Central memory CD4-positive, alpha-beta T cell (primary cell): ENCODE results near the gene LSM5.

Experiments
- DNase-seq: peaks from one replicate; pipeline ENCODE4 v3.0.0; 2022
- total RNA-seq, 3 experiments: gene quantifications; one replicate each; lab custom pipeline; 2026; lab: John Stamatoyannopoulos, UW

LSM5 gene
- 14.3 to 78.0 (median 32.3) reads per million in 3 experiments for total RNA-seq

GRCh38 chr7:32490127-32490796 lies at the start of gene LSM5:
TSS of gene LSM5 (minus strand) at chr7:32490380. CDS start at chr7:32490365, 15 bp downstream.
- peak; percentile 87 for DNase-seq

- DNase-seq: no peak
These were observed 49.2 kb upstream of the LSM5 start for GRCh38 chr7:32539366-32539765.

GRCh38 chr7:32537760-32538159 lies 47.6 kb upstream of the LSM5 start:
- no peak for DNase-seq

- DNase-seq: no peak
These were observed 46.4 kb upstream of the LSM5 start for GRCh38 chr7:32536585-32536984.

- no peak for DNase-seq
These were observed 45.8 kb upstream of the LSM5 start for GRCh38 chr7:32536016-32536415.

- no peak for DNase-seq
These were observed 45.1 kb upstream of the LSM5 start for GRCh38 chr7:32535162-32535702.

- no peak for DNase-seq
These were observed 43.3 kb upstream of the LSM5 start for GRCh38 chr7:32533276-32534029.

- no peak for DNase-seq
These were observed 42.5 kb upstream of the LSM5 start for GRCh38 chr7:32532716-32533115.

GRCh38 chr7:32532086-32532485 lies 41.9 kb upstream of the LSM5 start:
- no peak for DNase-seq

- no peak for DNase-seq
These were observed 41.2 kb upstream of the LSM5 start for GRCh38 chr7:32531402-32531801.

GRCh38 chr7:32525839-32526238 lies 35.7 kb upstream of the LSM5 start:
- DNase-seq: no peak

- DNase-seq: no peak
These were observed 34.5 kb upstream of the LSM5 start for GRCh38 chr7:32524631-32525030.

GRCh38 chr7:32522746-32523530 lies 32.8 kb upstream of the LSM5 start:
- no peak for DNase-seq

- no peak for DNase-seq
These were observed 29.6 kb upstream of the LSM5 start for GRCh38 chr7:32519763-32520162.

GRCh38 chr7:32518534-32519140 lies 28.5 kb upstream of the LSM5 start:
- no peak for DNase-seq

GRCh38 chr7:32516551-32517100 lies 26.4 kb upstream of the LSM5 start:
- no peak for DNase-seq

GRCh38 chr7:32515890-32516550 lies 25.8 kb upstream of the LSM5 start:
- DNase-seq: no peak

GRCh38 chr7:32513210-32513609 lies 23.0 kb upstream of the LSM5 start:
- no peak for DNase-seq

GRCh38 chr7:32511791-32512190 lies 21.6 kb upstream of the LSM5 start:
- no peak for DNase-seq

- DNase-seq: no peak
These were observed 17.2 kb upstream of the LSM5 start for GRCh38 chr7:32507414-32507813.

- no peak for DNase-seq
These were observed 16.3 kb upstream of the LSM5 start for GRCh38 chr7:32506266-32507054.
